Activated CD8-positive, alpha-beta T cell treated with anti-CD3 and anti-CD28 coated beads, Interleukin-2, amount 10 ng/mL, durations not matched to agents 7 days and 5 days (primary cell): Measurements from ENCODE around the gene SCN2B. TPM values are rescaled to one million over a fixed set of nuclear protein-coding genes. Genes with fewer than 3 reads are reported as not detected.

Experiments used
- ATAC-seq: fragments of 150-1000 bp; cut with Tn5 transposase; one replicate; pipeline ENCODE4 v1.10.0; 2021; ENCODE audit warnings: moderate library complexity
- CTCF ChIA-PET: fragments of 350-600 bp; sonication (Branson Sonifier 250); formaldehyde crosslinking; loops from one replicate; lab custom pipeline; 2021; ENCODE audit warnings: antibody characterized with exemption; lab: Charles Lee
- POLR2A ChIA-PET: fragments of 350-600 bp; sonication (Branson Sonifier 250); formaldehyde crosslinking; loops from one replicate; lab custom pipeline; 2021; ENCODE audit warnings: antibody characterized with exemption; lab: Charles Lee
- DNase-seq: peaks from one replicate; pipeline ENCODE4 v3.0.0-alpha.2; 2020
- H3K27ac Mint-ChIP-seq: one replicate; pipeline ENCODE4 v1.8.0; 2021; ENCODE audit warnings: mild to moderate bottlenecking, mixed read lengths
- H3K27me3 Mint-ChIP-seq: one replicate; pipeline ENCODE4 v1.8.0; 2021; ENCODE audit warnings: low read depth, mixed read lengths
- H3K36me3 Mint-ChIP-seq: one replicate; pipeline ENCODE4 v1.8.0; 2021; ENCODE audit warnings: low read depth, mixed read lengths
- H3K4me1 Mint-ChIP-seq: one replicate; pipeline ENCODE4 v1.8.0; 2021; ENCODE audit warnings: low read depth, mixed read lengths
- H3K4me3 Mint-ChIP-seq: one replicate; pipeline ENCODE4 v1.8.0; 2021; ENCODE audit warnings: mild to moderate bottlenecking, mixed read lengths
- H3K9me3 Mint-ChIP-seq: one replicate; pipeline ENCODE4 v1.8.0; 2022; ENCODE audit warnings: mixed read lengths; ENCODE audit not compliant: insufficient read depth
- total RNA-seq, 2 experiments: library from RNA; stranded (reverse); gene quantifications; one replicate each; pipeline ENCODE4 v1.2.3, GENCODE V29; 2021

The SCN2B gene
- total RNA-seq, 2 experiments from 2014 or later, result not detected

DNA sequence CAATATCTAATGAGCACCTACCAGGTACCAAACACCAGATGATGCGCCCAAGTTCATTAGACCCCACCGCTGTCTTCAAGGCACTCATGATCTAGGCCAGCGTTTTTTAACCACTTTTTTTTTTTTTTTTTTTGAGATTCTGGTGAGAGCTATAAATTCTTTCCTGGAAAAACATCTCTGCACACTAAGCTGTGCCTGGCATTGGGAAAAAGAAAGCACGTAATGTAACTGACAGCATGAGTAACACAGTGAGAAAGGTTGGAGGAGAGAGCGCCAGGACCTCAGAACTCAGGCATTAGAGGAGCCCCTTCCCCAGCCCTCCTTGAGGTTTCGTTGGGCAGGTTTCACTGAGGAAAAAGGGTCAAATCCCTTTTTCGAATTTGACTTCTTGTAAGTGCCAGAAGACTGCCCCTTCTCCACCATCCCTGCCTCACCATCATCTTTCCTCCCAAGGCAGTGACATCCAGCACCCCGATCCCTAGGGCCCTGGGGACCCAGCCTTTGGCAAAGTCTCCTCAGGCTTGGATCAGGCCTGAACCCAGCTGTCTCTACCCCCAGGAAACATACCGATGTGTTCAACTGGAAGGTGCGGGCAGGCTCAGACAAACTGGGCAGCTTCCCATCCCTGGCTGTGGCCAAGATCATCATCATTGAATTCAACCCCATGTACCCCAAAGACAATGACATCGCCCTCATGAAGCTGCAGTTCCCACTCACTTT is 63.6 kb downstream of the SCN2B start:
- ChIA-PET CTCF (interaction anchor here (1.1 to 1.4 kb wide), 2 partner anchors 22 to 305 kb away, joined by 4 to 6 read pairs; no protein-coding TSS in a partner anchor), POLR2A (no interaction called here)
- ATAC-seq (no peak), DNase-seq (no peak)
- Mint-ChIP-seq H3K27me3 (no peaks in the 10 kb centered on the region), H3K36me3 (no peaks in the 10 kb centered on the region), H3K9me3 (no peaks in the 10 kb centered on the region), H3K27ac (no peak overlapping the region), H3K4me1 (peaks cover 57% of the 10 kb centered on the region), H3K4me3 (no peak overlapping the region)

Other genes starting within 250 kb of the SCN2B start
- gene TMPRSS13, start 247.2 kb downstream of the SCN2B start, total RNA-seq, result 1 to 10 TPM; 1.8 to 2.5 TPM
- 100 to 1,000 TPM; 202 to 210 TPM for gene IL10RA, start 190.2 kb downstream of the SCN2B start, total RNA-seq
- under 1 TPM; 0.37 to 0.50 TPM for gene TMPRSS4, start 99.6 kb downstream of the SCN2B start, total RNA-seq
- gene SMIM35, start 89.7 kb downstream of the SCN2B start, total RNA-seq, result 1 to 10 TPM; 2.2 to 2.4 TPM
- gene SCN4B, start 23.8 kb downstream of the SCN2B start, total RNA-seq, result under 1 TPM; 0.05 TPM
- 100 to 1,000 TPM; 140 to 144 TPM for gene JAML, start 48.4 kb upstream of the SCN2B start, total RNA-seq
- 10 to 100 TPM; 19.6 to 20.0 TPM for gene MPZL3, start 75.7 kb upstream of the SCN2B start, total RNA-seq
- gene MPZL2, start 87.7 kb upstream of the SCN2B start, total RNA-seq, result 10 to 100 TPM; 11.7 to 12.2 TPM
- gene CD3E, start 128.1 kb upstream of the SCN2B start, total RNA-seq, result 100 to 1,000 TPM; 515 to 530 TPM
- gene CD3D, start 166.1 kb upstream of the SCN2B start, total RNA-seq, result 100 to 1,000 TPM; 541 to 588 TPM
- 100 to 1,000 TPM; 227 to 232 TPM for gene CD3G, start 167.7 kb upstream of the SCN2B start, total RNA-seq
- 10 to 100 TPM; 38.5 to 39.8 TPM for gene UBE4A, start 183.0 kb upstream of the SCN2B start, total RNA-seq
- 100 to 1,000 TPM; 275 to 298 TPM for gene ATP5MG, start 225.0 kb upstream of the SCN2B start, total RNA-seq